Measurements from ENCODE around the gene TBC1D2.

Gene TBC1D2

DNA sequence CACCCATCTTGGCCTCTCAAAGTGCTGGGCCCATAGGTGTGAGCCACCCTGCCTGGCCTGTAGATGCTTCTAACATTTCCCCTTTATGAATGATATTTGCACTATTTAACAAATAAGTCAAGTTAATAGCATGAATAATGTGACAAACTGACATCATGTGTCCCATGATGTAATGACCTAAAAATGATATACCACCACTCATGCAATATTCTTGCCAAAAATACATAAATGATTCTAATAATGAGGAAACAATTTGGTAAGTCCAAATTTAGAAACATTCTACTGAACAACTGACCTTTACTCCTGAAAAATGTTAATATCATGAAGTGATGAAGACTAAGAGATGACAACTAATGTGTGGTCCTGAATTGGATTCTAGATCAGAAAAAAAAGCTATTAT is 102.9 kb downstream of the TBC1D2 start:
- Histone ChIP-seq H3K27ac (replicated peaks) (no peak overlapping the region), H3K27me3 (ENCODE audit: insufficient read depth, poor library complexity, severe bottlenecking) (no peaks in the 10 kb centered on the region), H3K4me3 (replicated peaks; ENCODE audit: insufficient read depth, low read length) (no peak overlapping the region)
- DNase-seq (ENCODE audit: low read depth in 1 of 2, low spot score in 1 of 2) = no peak
- TF ChIP-seq SPI1 (IDR thresholded peaks at IDR 0.05; ENCODE audit: borderline replicate concordance, low read depth) (no peak), GABPA (IDR thresholded peaks at IDR 0.05; ENCODE audit: low read depth) (no peak), POLR2AphosphoS5 (IDR thresholded peaks at IDR 0.05; ENCODE audit: low read depth) (no peak)
- TF ChIP-seq, protein P1, sequence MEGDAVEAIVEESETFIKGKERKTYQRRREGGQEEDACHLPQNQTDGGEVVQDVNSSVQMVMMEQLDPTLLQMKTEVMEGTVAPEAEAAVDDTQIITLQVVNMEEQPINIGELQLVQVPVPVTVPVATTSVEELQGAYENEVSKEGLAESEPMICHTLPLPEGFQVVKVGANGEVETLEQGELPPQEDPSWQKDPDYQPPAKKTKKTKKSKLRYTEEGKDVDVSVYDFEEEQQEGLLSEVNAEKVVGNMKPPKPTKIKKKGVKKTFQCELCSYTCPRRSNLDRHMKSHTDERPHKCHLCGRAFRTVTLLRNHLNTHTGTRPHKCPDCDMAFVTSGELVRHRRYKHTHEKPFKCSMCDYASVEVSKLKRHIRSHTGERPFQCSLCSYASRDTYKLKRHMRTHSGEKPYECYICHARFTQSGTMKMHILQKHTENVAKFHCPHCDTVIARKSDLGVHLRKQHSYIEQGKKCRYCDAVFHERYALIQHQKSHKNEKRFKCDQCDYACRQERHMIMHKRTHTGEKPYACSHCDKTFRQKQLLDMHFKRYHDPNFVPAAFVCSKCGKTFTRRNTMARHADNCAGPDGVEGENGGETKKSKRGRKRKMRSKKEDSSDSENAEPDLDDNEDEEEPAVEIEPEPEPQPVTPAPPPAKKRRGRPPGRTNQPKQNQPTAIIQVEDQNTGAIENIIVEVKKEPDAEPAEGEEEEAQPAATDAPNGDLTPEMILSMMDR (IDR thresholded peaks at IDR 0.05; ENCODE audit: insufficient read depth, low read length) = no peak

DNA sequence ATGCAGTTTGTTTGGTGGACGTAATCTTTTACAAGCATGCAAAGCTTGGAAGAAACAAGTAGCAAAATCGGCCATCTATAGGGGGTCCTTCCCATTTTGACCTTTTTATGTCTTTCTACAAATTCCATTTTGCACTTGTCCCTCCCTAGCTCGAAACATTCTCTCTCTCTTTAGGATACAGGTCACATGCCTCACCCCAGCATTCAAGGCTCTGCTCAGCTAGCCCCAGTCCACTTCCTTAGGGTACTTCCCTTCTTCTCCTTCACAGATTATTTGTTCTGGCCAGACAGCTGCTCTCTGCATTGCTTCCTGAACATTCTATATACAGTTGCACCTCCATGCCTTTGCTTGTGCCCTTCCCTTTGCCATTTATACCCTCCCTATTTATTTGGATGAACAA is 104.7 kb downstream of the TBC1D2 start:
- no peaks in the 10 kb centered on the region for H3K27me3 ChIP-seq (ENCODE audit: insufficient read depth, poor library complexity, severe bottlenecking)
- no peak overlapping the region for H3K27ac ChIP-seq (replicated peaks)
- no peak overlapping the region for H3K4me3 ChIP-seq (replicated peaks; ENCODE audit: insufficient read depth, low read length)
- TF ChIP-seq, protein P2, sequence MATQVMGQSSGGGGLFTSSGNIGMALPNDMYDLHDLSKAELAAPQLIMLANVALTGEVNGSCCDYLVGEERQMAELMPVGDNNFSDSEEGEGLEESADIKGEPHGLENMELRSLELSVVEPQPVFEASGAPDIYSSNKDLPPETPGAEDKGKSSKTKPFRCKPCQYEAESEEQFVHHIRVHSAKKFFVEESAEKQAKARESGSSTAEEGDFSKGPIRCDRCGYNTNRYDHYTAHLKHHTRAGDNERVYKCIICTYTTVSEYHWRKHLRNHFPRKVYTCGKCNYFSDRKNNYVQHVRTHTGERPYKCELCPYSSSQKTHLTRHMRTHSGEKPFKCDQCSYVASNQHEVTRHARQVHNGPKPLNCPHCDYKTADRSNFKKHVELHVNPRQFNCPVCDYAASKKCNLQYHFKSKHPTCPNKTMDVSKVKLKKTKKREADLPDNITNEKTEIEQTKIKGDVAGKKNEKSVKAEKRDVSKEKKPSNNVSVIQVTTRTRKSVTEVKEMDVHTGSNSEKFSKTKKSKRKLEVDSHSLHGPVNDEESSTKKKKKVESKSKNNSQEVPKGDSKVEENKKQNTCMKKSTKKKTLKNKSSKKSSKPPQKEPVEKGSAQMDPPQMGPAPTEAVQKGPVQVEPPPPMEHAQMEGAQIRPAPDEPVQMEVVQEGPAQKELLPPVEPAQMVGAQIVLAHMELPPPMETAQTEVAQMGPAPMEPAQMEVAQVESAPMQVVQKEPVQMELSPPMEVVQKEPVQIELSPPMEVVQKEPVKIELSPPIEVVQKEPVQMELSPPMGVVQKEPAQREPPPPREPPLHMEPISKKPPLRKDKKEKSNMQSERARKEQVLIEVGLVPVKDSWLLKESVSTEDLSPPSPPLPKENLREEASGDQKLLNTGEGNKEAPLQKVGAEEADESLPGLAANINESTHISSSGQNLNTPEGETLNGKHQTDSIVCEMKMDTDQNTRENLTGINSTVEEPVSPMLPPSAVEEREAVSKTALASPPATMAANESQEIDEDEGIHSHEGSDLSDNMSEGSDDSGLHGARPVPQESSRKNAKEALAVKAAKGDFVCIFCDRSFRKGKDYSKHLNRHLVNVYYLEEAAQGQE (IDR thresholded peaks at IDR 0.05; ENCODE audit: insufficient replicate concordance, low read depth) = no peak
- peak; percentile 78; the same call in 1 of the 2 replicates for TF ChIP-seq SPI1 (IDR thresholded peaks at IDR 0.05; ENCODE audit: borderline replicate concordance, low read depth)
- DNase-seq (ENCODE audit: low read depth in 1 of 2, low spot score in 1 of 2) = peak in 1 of 2 experiments; percentile 56

DNA sequence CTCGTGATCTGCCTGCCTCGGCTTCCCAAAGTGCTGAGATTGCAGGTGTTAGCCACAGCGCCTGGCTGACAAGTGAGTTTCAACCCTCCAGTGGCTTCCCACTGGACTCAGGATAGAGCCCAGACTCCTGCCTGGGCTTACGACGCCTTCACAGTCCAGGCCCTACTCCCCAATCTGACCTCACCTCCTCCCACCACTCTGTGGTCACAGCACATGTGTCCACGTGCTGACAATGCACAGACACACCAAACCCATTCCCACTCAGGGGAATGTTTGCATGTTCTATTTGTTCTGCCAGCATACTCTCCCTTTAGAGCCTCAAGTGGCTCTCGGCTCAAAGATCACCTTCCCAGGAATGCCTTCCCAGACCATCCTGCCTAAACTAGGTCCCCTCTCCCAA is 105.3 kb downstream of the TBC1D2 start:
- no peak for DNase-seq (ENCODE audit: low read depth in 1 of 2, low spot score in 1 of 2)
- Histone ChIP-seq H3K27ac (replicated peaks) (no peak overlapping the region), H3K27me3 (ENCODE audit: insufficient read depth, poor library complexity, severe bottlenecking) (no peaks in the 10 kb centered on the region), H3K4me3 (replicated peaks; ENCODE audit: insufficient read depth, low read length) (no peak overlapping the region)
- TF ChIP-seq, protein P2 (IDR thresholded peaks at IDR 0.05; ENCODE audit: insufficient replicate concordance, low read depth) = no peak
- TF ChIP-seq GABPA (IDR thresholded peaks at IDR 0.05; ENCODE audit: low read depth) (no peak), POLR2AphosphoS5 (IDR thresholded peaks at IDR 0.05; ENCODE audit: low read depth) (no peak), SPI1 (IDR thresholded peaks at IDR 0.05; ENCODE audit: borderline replicate concordance, low read depth) (no peak)
- TF ChIP-seq, protein P1 (IDR thresholded peaks at IDR 0.05; ENCODE audit: insufficient read depth, low read length) = no peak

DNA sequence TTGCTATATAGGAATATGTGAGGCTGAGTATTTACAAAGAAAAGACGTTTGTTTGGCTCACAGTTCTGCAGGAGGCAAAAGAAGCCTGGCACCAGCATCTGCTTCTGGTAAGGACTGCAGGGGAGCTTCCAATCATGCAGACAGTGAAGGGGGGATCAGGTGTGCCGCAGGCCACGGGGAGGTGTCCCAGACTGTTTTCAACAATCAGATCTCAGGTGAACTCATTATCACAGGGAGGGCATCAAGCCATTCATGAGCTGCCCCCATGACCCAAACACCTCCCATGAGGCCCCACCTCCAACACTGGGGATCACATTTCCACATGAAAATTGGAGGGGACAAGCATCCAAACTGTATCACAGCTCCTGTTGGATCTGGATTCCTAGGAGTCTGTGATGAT is 106.0 kb downstream of the TBC1D2 start:
- DNase-seq (ENCODE audit: low read depth in 1 of 2, low spot score in 1 of 2) = no peak
- TF ChIP-seq, protein P1 (IDR thresholded peaks at IDR 0.05; ENCODE audit: insufficient read depth, low read length) = no peak
- TF ChIP-seq POLR2AphosphoS5 (IDR thresholded peaks at IDR 0.05; ENCODE audit: low read depth) = no peak
- TF ChIP-seq SPI1 (IDR thresholded peaks at IDR 0.05; ENCODE audit: borderline replicate concordance, low read depth) = no peak
- no peak for TF ChIP-seq GABPA (IDR thresholded peaks at IDR 0.05; ENCODE audit: low read depth)
- TF ChIP-seq, protein P2 (IDR thresholded peaks at IDR 0.05; ENCODE audit: insufficient replicate concordance, low read depth) = no peak
- H3K27me3 ChIP-seq (ENCODE audit: insufficient read depth, poor library complexity, severe bottlenecking) = no peaks in the 10 kb centered on the region
- no peak overlapping the region for H3K4me3 ChIP-seq (replicated peaks; ENCODE audit: insufficient read depth, low read length)
- no peak overlapping the region for H3K27ac ChIP-seq (replicated peaks)

Measured in HL-60 (cell line).